HepG2 (cell line): ENCODE measurements around the gene FOXE3. TPM values are rescaled to one million over a fixed set of nuclear protein-coding genes. Genes with fewer than 3 reads are reported as not detected.

ENCODE experiments used
- ATAC-seq: fragments of 200-7000 bp; cut with Tn5 transposase; 3 replicates; pipeline ENCODE4 v1.9.1; 2020; ENCODE audit warnings: mild to moderate bottlenecking, moderate library complexity
- BruUV-seq: library from RNA; stranded (reverse); fragments of 400-500 nt; replicated peaks from 2 replicates; lab custom pipeline; 2021; lab: Mats Ljungman, UMichigan
- CTCF ChIA-PET: fragments of 300-600 bp; formaldehyde crosslinking; extraction: SDS; loops from one replicate; lab custom pipeline; 2021; ENCODE audit warnings: low total read pairs, inconsistent platforms, low intra/inter-chr PET ratio; lab: Yijun Ruan, JAX
- POLR2A ChIA-PET: fragments of 350-600 bp; sonication (Branson Sonifier 250); formaldehyde crosslinking; loops from one replicate; lab custom pipeline; 2020; ENCODE audit warnings: antibody characterized with exemption, inconsistent platforms; lab: Yijun Ruan, JAX
- DNase-seq: peaks from one replicate; pipeline ENCODE4 v3.0.0-alpha.2; 2015; ENCODE audit warnings: low spot score
- FAIRE-seq: peaks from 3 replicates; lab custom pipeline; 2011; peaks lifted over from hg19 to GRCh38; lab: Jason Lieb, UNC
- H2AFZ ChIP-seq: one replicate; pipeline ENCODE4 v1.6.1; 2011; ENCODE audit warnings: low read length, inconsistent platforms
- H3K27ac ChIP-seq: fragments of 300-600 bp; 3 replicates; pipeline ENCODE4 v1.8.0; 2011; ENCODE audit warnings: mixed run types, mild to moderate bottlenecking, mixed read lengths, low read length, inconsistent platforms; ENCODE audit not compliant: insufficient read depth; ENCODE audit errors: extremely low read length
- H3K27me3 ChIP-seq, 2 experiments: fragments of 200-600 bp in 1 of 2; 2 replicates in 1 of 2; 3 replicates in 1 of 2; pipeline versions ENCODE4 v1.6.0 to v1.8.0; 2011; ENCODE audit warnings: low read length in 2 of 2, mild to moderate bottlenecking in 2 of 2, moderate library complexity in 2 of 2, inconsistent platforms in 1 of 2; ENCODE audit not compliant: insufficient read depth in 2 of 2, control insufficient read depth in 1 of 2
- H3K36me3 ChIP-seq, 2 experiments: fragments of 200-600 bp in 1 of 2; replicated peaks in 1 of 2; 2 replicates in 1 of 2; 3 replicates in 1 of 2; pipeline versions ENCODE4 v1.5.1 to v1.8.0; 2011; ENCODE audit warnings: low read length in 2 of 2, inconsistent platforms in 1 of 2; ENCODE audit not compliant: insufficient read depth in 2 of 2, control insufficient read depth in 1 of 2
- H3K4me1 ChIP-seq: 2 replicates; pipeline ENCODE4 v1.5.1; 2012; ENCODE audit warnings: low read length, inconsistent platforms; ENCODE audit not compliant: insufficient read depth
- H3K4me2 ChIP-seq: 2 replicates; pipeline ENCODE4 v1.6.0; 2011; ENCODE audit warnings: low read depth, low read length, inconsistent platforms
- H3K4me3 ChIP-seq, 3 experiments: fragments of 200-600 bp in 1 of 3; sonication (generic), shearing (Covaris generic) in 1 of 3; replicated peaks in 1 of 3; 2 replicates each; pipeline ENCODE4 v1.5.1; 2011 to 2016; ENCODE audit warnings: low read length in 3 of 3, inconsistent platforms in 2 of 3, low read depth in 2 of 3, mild to moderate bottlenecking in 2 of 3, control low read depth in 1 of 3, mixed read lengths in 1 of 3; ENCODE audit not compliant: insufficient read depth in 1 of 3
- H3K79me2 ChIP-seq: one replicate; pipeline ENCODE4 v1.6.1; 2011; ENCODE audit warnings: low read length, inconsistent platforms; ENCODE audit not compliant: insufficient read depth
- H3K9ac ChIP-seq: 2 replicates; pipeline ENCODE4 v1.6.0; 2011; ENCODE audit warnings: mild to moderate bottlenecking, low read depth, low read length, inconsistent platforms; ENCODE audit not compliant: insufficient read depth
- H3K9me3 ChIP-seq: 2 replicates; pipeline ENCODE4 v1.5.1; 2012; ENCODE audit warnings: mild to moderate bottlenecking, low read length
- H4K20me1 ChIP-seq: 2 replicates; pipeline ENCODE4 v1.6.0; 2011; ENCODE audit warnings: inconsistent platforms, mild to moderate bottlenecking, low read length, moderate library complexity; ENCODE audit not compliant: insufficient read depth
- EED ChIP-seq: sonication (generic); formaldehyde crosslinking; IDR thresholded peaks from 2 replicates; pipeline ENCODE4 v1.5.0; 2020; ENCODE audit warnings: mild to moderate bottlenecking, missing genetic modification reagents
- HOXA5 ChIP-seq: sonication (generic); formaldehyde crosslinking; IDR thresholded peaks from 2 replicates; pipeline ENCODE4 v1.4.0; 2020; ENCODE audit warnings: missing genetic modification reagents
- NFAT5 ChIP-seq: sonication (generic); formaldehyde crosslinking; IDR thresholded peaks from 2 replicates; pipeline ENCODE4 v1.4.0; 2020; ENCODE audit warnings: missing genetic modification reagents
- SUZ12 ChIP-seq: fragments of 150-350 bp; IDR thresholded peaks from 2 replicates; pipeline ENCODE4 v1.6.1; 2014; ENCODE audit warnings: low read depth, low read length
- TP53 ChIP-seq: sonication (generic); formaldehyde crosslinking; conservative IDR thresholded peaks from 2 replicates; pipeline ENCODE4 v1.4.0; 2020; ENCODE audit warnings: missing genetic modification reagents
- ZNF414 ChIP-seq: sonication (generic); formaldehyde crosslinking; IDR thresholded peaks from 2 replicates; pipeline ENCODE4 v1.5.0; 2020; ENCODE audit warnings: missing genetic modification reagents
- ZNF441 ChIP-seq: sonication (generic); formaldehyde crosslinking; IDR thresholded peaks from 2 replicates; pipeline ENCODE4 v1.7.0; 2021; ENCODE audit warnings: missing genetic modification reagents, borderline replicate concordance
- ZNF678 ChIP-seq: sonication (generic); formaldehyde crosslinking; IDR thresholded peaks from 2 replicates; pipeline ENCODE4 v1.4.0; 2020; ENCODE audit warnings: mild to moderate bottlenecking, missing genetic modification reagents
- WGBS: methylation state at CpG from one replicate; pipeline ENCODE4 v1.1.6; 2017; ENCODE audit warnings: low lambda C conversion rate; 5-methylcytosine and 5-hydroxymethylcytosine counted together
- in situ Hi-C: cut with HindIII; loops from 2 replicates; pipeline ENCODE4 v1.10.0; 2017; ENCODE audit warnings: low pct_unique_long_range_greater_than_20kb; ENCODE audit not compliant: extremely low pct_ligation_motif_present
- intact Hi-C: fragments of 100-400 bp; cut with micrococcal nuclease; formaldehyde crosslinking; loops from one replicate; pipeline ENCODE4 v1.10.0; 2022; ENCODE audit not compliant: unreplicated experiment
- polyA plus RNA-seq, 8 experiments: library from polyadenylated mRNA; depleted of rRNA in 3 of 8; stranded (reverse) in 7 of 8; unstranded in 1 of 8; fragments of >200 nt; fragmentation: Illumina TruSeq in 4 of 8; extraction: Trizol in 4 of 8; gene quantifications; 2 replicates each; pipeline versions ENCODE4 v1.2.1 to v1.2.3, GENCODE V29; 2011 to 2016; ENCODE audit warnings: low read depth in 4 of 8, missing spikeins in 1 of 8, mixed read lengths in 1 of 8; ENCODE audit not compliant: insufficient read depth in 1 of 8
- total RNA-seq, 5 experiments: library from RNA; depleted of rRNA; stranded (reverse); fragments of >200 nt; fragmentation: Illumina TruSeq; extraction: Trizol; gene quantifications; 2 replicates each; pipeline ENCODE4 v1.2.3, GENCODE V29; 2016; ENCODE audit warnings: low read depth in 1 of 5

Gene FOXE3
- total and polyA plus RNA-seq, 2 of the 13 experiments (the other 11 are each of a cell fraction or from before 2014, with no cell fraction given), result not detected

- peak; percentile 74 for TF ChIP-seq HOXA5
- no peak for TF ChIP-seq SUZ12
- 0 out of 2 replicates have a peak, but pooled peaks have one; percentile 48 for TF ChIP-seq ZNF414 (CRISPR knock-in tag)
- no peak for TF ChIP-seq ZNF678 (CRISPR knock-in tag)
These were observed 21.5 kb downstream of the FOXE3 start, which contains the start of gene FOXD2 (continued) for GRCh38 chr1:47437447-47438164.

- Histone ChIP-seq H3K79me2 (no peaks in the 10 kb centered on the region), H3K27me3 (peaks cover 8 to 39% of the 10 kb centered on the region in 2 experiments; a peak in 4 of 5 replicates), H3K27ac (no peak overlapping the region), H3K9me3 (no peaks in the 10 kb centered on the region), H3K36me3 (no peaks in the 10 kb centered on the region), H3K9ac (no peak overlapping the region), H3K4me2 (peak overlapping the region; percentile 65), H3K4me1 (peaks cover 13% of the 10 kb centered on the region), H3K4me3 (peak overlapping the region; percentile 58 to 88 (median 78); a peak in 5 of 6 replicates), H2AFZ (no peak overlapping the region), H4K20me1 (0 out of 2 replicates have a peak, but pooled peaks cover 2% of the 10 kb centered on the region)
- no TSS peak for BruUV-seq
- DNase-seq (no peak), FAIRE-seq (no peak), ATAC-seq (no peak)
- intact Hi-C loops (no loop called here), in situ Hi-C loops (no loop called here)
- TF ChIP-seq TP53 (CRISPR knock-in tag) (no peak), ZNF441 (CRISPR knock-in tag) (0 out of 2 replicates have a peak, but pooled peaks have one; percentile 1), NFAT5 (CRISPR knock-in tag) (no peak), EED (CRISPR knock-in tag) (0 out of 2 replicates have a peak, but pooled peaks have one; percentile 39)
- WGBS, result 93% methylated on average over 59 of the region's 117 CpGs
- CTCF ChIA-PET, result interaction anchor here (1.1 to 3.9 kb wide), 2 partner anchors 53 to 272 kb away, joined by 3 to 34 read pairs; no protein-coding TSS in a partner anchor
- POLR2A ChIA-PET, result interaction anchor here (0.8 to 1.4 kb wide), 12 partner anchors 14 to 480 kb away, joined by 3 to 7 read pairs (median 4); partner anchors contain the start of genes CMPK1 and STIL
These were observed 22.3 kb downstream of the FOXE3 start for GRCh38 chr1:47438165-47439016.
